Islet precursor cell (in vitro differentiated cells): ENCODE results near the gene ZBTB7C.

ENCODE experiments used
- DNase-seq: peaks from one replicate; pipeline ENCODE4 v3.0.0-alpha.2; 2018

ZBTB7C gene

GRCh38 chr18:48048251-48048650 is 360.9 kb downstream of the ZBTB7C start:
- DNase-seq, result no peak

GRCh38 chr18:48046843-48047242 is 362.3 kb downstream of the ZBTB7C start:
- no peak for DNase-seq

GRCh38 chr18:48045744-48046143 is 363.4 kb downstream of the ZBTB7C start:
- no peak for DNase-seq

- DNase-seq, result no peak
These were observed 364.2 kb downstream of the ZBTB7C start for GRCh38 chr18:48044944-48045343.

- no peak for DNase-seq
These were observed 366.0 kb downstream of the ZBTB7C start for GRCh38 chr18:48043166-48043565.

- no peak for DNase-seq
These were observed 366.8 kb downstream of the ZBTB7C start for GRCh38 chr18:48042431-48042830.

GRCh38 chr18:48040457-48041110 is 368.6 kb downstream of the ZBTB7C start:
- DNase-seq, result no peak

GRCh38 chr18:48039769-48040215 is 369.4 kb downstream of the ZBTB7C start:
- no peak for DNase-seq

- no peak for DNase-seq
These were observed 370.5 kb downstream of the ZBTB7C start for GRCh38 chr18:48038636-48039035.

GRCh38 chr18:48037481-48038271 is 371.5 kb downstream of the ZBTB7C start:
- DNase-seq, result peak; percentile 55

- DNase-seq, result peak; percentile 53
These were observed 372.4 kb downstream of the ZBTB7C start for GRCh38 chr18:48036641-48037421.

- peak; percentile 47 for DNase-seq
These were observed 373.0 kb downstream of the ZBTB7C start for GRCh38 chr18:48036226-48036625.

GRCh38 chr18:48035556-48035860 is 373.7 kb downstream of the ZBTB7C start:
- no peak for DNase-seq

- peak; percentile 42 for DNase-seq
These were observed 374.3 kb downstream of the ZBTB7C start for GRCh38 chr18:48034651-48035555.

- DNase-seq, result no peak
These were observed 375.2 kb downstream of the ZBTB7C start for GRCh38 chr18:48033790-48034650.

GRCh38 chr18:48032876-48033789 is 376.1 kb downstream of the ZBTB7C start:
- DNase-seq, result peak; percentile 54

GRCh38 chr18:48031641-48032040 is 377.5 kb downstream of the ZBTB7C start:
- peak; percentile 28 for DNase-seq

GRCh38 chr18:48030616-48031480 is 378.3 kb downstream of the ZBTB7C start:
- DNase-seq, result peak; percentile 82

- DNase-seq, result no peak
These were observed 379.7 kb downstream of the ZBTB7C start for GRCh38 chr18:48029296-48029986.
